AG08395 (cell line): Measurements from ENCODE around the gene CDH23.

Experiments
- DNase-seq: peaks from one replicate; pipeline ENCODE4 v3.0.0; 2012; ENCODE audit warnings: mixed read lengths, low spot score

CDH23 gene

DNA sequence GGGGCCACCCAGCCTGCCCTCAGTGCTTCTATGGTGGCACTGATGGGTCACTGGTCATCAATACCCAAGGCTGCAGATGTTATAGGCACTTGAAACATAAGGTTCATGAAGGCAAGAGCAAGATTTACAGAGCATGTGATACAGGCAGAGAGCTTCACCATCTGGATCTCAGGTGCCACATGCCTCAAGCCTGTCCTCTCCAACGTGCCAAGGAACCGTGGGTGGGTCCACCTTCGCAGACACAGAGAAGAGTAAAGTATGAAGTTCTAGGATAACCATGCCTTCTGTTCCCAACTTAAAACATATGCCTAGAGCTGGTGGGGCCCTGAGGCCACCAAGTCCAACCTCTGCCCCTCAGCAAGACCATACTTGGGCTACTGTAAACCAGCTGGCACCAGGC is 26.7 kb upstream of the CDH23 start:
- no peak for DNase-seq

DNA sequence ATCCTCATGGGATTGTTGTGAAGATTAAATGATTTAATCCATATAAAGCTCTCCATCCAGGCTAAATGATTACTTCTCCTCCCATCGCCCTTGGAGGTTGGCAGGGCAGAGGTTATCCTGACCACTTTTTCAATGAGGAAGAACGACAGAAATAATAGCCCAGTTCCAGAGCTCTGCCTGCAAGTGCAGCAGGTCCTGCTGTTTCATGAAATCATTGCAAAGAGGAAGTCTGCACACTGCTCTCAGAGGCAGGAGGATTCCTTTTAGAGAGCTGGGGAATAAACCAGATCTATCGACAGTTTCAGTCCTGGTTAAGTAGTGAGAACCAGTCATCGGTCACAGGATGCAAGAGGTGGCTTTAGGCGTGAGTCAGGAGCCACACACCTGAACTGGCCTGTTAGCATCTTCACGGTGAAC is 25.0 kb upstream of the CDH23 start:
- no peak for DNase-seq

DNA sequence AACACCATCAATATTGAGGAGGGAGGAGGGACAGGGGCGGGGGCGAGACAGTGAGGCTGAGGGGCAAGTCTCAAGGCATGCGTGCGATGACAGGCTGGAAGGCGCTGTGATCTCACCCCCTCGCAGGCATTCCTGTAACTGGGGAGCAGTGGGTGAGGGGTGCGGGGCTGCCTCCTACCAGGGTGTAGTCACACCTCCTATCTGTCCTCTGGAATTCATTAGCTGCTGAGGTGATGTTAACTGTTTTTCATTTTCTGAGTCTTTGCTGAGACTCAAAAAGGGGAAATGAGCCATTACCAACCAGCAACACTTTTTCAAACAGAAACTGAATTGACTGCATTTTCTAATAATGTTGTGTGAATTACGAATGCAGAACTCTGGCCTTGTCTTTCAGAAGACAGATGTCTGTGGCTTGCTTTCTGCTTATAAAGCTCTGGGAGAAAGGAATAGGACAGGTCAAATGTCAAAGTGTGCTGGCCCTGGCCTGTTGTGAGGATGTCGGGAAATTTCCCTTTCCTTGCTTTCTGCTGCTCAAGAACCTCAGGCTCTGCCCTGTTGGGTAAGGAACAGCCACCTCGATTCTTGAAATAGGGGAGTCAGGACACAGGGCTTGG is 23.7 kb upstream of the CDH23 start:
- no peak for DNase-seq

DNA sequence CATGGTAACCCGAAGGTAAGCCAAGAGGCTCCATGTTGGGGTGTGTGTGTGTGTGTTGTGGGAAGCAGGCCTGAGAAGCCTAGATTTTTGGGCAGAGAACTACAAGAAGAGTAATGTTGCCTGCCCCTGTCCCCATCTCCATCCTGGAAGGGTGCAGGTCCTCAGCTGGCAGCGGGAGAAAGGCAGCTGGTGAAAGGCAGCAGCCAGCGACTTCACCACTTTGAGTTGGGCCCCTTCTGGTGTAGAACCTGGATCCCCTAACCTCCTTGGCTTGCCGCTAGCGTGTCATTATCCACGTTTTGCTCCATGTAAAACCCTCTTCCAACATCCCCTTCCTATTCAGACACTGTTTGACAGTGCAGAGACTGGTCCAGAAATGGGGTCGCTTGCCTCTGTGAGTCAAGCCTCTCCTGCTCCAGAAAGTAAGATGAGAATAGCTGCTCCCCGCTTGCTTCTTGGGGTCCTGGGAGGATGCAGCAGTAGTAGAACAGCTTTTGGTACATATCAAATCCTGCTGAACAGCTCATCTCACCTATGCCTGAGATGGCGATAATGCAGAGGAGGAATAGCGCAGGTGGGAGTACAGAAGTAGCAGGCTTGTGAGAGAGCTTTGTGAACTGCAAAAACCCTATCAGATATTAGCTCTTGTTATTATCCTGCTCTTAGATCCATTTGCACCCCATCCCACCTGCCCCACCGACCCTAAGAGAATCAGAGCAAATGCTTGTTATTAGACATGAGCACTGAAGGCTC is 22.1 kb upstream of the CDH23 start:
- DNase-seq: no peak

DNA sequence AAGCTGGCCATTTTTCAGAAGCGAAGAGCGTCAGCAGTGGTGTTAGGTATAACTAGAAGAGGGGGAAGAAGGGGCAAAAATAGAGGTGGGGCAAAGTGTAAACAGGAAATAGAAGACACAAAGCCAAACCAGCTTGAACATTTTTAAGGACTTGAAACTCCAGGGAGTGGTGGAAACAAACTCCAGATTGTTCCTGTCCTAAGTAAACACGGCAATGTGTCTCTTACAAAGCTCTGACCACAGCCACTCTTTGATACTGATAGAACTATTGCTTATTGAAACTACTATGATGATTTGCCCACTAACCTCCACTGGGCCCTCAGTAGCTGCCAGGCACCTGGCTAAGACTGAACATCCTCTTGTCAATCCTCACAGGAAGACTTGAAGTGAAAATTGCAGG is 20.8 kb upstream of the CDH23 start:
- no peak for DNase-seq

DNA sequence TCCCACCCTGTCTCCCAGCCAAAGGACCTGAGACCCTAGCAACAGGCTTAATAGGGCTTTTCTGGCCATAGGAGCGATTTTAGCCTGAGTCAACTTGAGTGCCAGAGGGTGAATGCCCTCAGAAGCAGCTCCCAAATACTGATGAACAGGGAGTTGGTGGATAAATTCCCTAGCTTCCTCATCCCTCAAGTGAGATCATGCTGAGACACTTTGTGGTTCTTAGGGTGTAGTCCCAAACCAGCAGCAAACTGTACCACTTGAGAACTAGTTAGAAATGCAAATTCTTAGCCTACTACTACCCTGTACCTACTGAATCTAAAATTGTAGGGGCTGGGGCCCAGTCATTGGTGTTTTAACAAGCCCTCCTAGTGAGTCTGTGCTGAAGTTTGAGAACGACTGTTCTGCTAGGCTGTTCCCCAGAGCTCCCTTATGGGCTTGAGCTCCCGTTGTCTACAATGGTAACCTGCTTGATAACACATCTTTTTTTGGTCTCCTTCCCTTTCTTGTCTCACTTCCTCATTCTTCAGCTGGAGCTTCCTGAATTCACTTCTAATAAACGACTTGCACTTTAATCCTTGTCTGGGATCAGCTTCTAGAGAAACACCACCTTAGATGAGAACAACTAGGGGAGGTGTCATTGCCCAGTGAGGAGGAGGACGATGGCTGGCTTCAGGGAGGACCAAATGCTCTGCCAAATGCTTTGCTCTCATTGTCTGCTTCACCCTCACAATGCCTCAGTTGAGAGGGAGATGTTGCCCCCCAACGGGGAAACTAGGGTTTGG is 18.2 kb upstream of the CDH23 start:
- no peak for DNase-seq

DNA sequence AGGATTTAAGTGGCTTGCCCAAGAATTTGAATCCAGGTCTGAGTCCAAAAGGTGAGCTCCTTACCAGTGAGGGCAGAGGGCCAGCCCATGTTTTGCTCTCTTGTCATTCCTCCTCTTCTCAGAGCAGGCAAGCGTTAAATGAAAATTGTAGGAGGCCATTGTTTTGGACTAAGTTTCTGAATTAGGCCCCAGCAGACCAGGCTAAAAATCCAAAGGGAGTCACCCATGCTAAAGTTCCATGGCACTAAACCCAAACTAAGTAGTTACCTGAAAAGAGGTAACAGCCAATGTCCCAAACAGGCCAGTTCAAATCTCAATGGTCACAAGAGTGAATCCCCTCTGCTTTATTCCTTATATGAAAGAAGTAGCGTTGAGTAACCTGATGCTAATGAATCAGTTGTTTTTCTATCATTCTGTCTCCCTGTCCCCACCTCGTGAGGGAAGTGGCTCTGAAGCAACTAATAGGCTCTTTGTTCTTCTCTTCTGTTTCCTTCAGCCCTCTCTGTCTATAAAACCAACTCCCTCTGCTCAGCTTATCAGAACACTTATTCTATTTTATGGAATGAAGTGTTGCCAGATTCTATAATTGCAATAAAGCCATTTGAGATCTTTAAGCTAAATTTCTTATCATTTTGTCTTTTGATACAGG is 17.5 kb upstream of the CDH23 start:
- no peak for DNase-seq

DNA sequence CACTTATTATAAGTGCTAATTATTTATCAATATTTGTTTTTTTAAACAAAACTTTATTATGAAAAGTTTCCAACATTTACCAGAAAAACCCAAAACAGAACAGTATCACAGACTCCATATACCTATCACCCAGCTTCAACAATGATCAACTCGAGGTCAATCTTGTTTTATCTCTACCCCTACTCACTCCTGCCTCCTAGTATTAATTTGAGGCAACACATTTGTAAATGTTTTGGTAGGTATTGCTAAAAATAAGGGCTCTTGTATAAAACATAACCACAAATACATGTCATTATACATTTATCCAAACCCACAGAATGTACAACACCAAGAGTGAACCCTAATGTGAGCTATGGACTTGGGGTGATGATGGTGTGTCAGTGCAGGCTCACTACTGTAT is 15.9 kb upstream of the CDH23 start:
- DNase-seq: no peak

DNA sequence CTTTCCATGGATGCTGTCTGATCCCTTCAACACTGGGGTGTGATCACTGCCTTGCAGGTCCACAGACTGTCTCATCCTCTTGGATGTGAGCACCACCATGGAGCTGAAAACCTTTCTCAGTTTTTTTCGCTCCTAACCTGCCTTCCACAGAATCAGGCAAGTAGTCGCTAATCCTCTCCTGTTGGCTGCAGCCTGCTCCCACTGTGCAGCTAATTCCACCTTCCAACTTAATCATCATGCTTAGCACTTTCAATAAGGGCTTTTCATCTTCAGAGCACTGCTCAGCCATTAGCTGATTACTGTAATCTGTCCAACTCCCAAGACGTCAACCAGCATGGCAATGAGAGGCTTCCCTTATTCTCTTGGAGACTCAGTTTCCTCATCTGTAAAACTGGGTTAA is 15.1 kb upstream of the CDH23 start:
- no peak for DNase-seq

DNA sequence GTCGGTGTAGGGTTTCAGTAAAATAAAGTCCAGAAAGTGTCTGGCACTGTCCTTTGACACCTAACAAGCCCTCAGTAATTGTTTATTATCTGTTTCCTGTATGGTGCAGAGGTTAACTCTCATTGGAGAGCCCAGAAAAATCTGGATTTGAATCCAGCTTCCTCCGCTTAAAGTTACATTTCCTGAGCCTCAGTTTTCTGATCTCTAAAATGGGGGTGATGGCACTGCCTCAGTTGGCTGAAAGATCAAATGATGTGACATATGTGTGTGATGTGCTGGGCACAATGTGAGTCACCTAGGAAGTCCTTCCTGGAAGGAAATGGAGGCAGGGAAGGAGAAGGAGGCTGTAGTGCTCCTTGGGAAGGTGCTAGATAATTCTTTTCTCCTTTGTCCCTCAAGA is 14.7 kb upstream of the CDH23 start:
- DNase-seq: no peak

DNA sequence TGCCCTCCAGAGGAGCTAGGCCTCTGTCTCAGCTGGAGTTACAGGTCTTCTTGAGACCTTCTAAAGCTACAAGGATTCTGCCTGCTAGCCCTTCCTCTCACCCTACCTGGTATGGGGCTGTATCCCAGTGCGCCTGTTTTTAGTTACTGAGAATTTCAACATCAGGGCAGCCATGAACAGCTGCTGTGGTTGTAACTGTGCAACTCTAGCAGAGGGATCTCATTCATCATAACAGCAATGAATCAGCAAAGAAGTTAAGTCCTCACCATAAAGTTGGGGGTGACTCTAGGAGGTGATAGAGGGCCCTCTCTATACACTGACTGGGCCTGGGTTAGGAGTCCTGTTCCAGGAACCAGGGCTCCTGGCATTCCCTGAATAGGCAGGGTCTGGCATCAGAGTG is 14.0 kb upstream of the CDH23 start:
- no peak for DNase-seq

DNA sequence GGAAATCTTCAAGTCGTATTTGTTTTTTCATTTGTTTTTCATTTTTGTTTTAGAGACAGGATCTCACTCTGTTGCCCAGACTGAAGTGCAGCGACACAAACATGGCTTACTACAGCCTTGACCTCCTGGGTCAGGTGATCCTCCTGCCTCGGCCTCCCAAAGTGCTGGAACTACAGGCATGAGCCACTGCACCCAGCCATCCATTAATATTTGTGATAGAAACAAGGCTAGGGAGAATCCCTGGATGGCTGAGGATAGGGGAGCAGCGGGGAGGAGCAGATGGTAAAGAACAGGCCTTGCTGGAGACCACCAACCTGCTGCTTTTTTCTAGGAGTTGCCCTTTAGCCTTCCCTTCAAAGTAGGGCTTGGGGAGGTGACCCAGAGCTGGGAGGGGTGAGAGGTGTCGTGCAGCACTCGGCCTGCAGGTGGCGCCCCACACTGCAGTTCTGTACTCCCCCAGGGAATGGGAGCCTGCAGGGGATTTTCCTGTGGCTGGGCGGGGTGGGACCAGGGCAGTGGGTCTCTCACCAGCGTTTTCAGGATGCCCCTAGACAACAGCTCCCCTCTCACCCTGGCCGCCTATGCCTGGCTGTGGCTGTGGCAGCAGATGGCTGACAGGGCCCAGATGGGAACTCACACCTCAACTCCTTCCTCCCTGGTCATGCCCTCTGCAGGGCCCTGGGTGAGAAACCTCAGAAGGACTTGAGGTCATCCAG is 12.6 kb upstream of the CDH23 start:
- peak; percentile 77 for DNase-seq

DNA sequence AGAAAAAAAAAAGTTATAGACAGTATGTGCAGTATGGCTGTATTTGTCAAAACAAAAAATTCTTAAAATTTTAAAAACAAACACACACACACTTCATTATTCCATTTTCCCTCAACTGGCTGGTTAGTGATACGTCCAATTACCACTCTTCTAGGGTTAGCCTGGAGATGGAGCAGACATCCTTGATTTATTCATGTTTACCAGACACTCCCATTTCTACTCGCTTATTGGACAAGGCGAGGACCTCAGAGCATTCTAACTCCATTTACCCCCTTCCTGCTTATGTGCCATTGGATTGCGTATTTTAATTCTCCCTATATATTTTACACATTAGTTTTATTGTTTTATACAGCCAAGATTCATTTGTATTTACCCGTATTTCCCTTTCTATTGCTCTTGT is 8.5 kb upstream of the CDH23 start:
- DNase-seq: no peak

DNA sequence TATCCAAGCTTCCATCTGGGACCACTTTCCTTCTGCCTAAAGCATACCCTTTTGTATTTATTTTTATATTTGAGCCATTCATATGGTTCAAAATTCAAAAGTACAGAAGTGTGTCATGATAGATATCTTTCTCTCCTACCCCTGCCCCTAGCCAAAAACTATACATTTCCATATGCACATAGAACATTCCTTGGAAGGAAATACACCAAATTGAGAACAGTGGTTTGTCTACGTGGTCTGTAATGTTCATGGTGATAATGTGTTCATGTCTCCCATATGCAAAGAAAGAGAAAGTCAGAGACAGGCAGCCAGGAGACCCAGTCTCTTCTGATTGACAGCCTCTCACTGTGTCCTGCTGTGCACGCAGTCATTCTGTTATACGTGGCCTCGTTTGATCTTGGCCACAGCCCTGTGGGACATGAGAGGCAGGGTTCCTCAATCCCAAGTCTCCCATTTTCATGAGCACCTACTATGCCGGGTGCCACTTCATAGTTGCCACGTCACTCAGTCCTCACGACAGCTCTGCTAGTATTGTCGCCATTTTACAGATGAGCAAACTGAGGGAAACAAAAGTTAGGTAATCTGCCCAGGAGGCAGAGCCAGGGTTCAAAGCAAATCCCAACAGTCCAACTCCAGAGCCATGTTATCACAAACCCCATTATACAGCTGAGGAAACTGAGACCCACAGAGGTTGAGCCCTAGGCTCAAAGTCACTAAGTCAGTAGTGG is 8.0 kb upstream of the CDH23 start:
- DNase-seq: no peak

DNA sequence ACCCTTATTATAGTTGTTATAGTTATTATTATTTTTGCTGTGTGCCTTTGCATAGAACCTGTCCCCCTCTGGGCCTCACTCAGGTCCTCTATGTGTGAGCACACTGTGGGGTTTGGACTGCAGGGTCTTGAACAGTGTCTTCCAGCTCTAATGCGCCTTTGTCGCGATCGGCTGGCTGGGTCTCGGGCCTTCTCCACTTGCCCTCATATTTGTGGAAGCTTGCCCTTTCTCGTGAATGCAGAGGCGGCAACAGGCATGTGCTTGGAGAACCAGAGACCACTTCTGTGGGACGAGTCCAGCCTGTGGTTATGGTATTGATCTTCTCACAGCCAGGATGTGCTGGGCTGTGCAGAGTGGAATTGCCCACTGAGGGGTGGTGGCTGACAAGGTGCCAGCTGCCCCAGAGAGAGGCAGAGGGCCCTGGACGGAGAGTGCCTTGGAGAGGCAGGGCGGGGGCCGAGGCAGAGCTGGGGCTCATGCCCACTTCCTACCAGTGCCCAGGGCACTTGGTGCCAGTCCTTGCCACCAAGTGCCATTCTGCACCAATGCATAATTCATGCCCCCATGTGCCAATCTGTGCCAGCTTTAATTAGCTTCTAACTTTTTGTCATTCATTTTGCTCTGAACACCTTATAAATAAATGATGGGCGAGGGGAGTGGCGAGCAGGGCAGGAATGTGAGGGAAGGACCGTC is 6.8 kb upstream of the CDH23 start:
- DNase-seq: no peak

DNA sequence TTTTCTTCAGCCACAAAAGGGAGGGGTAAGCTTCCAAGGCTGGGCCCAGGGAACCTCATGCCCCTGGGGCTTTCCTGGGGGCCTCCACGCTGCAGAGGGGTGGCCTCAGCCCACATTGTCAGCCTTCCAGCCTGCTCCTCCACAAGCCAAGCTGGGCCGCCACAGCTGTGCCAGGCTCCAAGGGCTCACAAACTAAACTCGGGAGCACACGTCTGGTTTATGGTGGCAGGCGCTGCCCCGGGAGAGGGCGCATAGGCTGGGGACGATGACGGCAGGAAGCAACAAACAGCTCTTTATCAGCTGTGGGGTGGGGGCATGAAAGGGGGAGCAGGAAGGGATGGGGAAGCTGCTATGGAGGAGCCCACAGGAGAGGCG is 6.3 kb upstream of the CDH23 start:
- no peak for DNase-seq

DNA sequence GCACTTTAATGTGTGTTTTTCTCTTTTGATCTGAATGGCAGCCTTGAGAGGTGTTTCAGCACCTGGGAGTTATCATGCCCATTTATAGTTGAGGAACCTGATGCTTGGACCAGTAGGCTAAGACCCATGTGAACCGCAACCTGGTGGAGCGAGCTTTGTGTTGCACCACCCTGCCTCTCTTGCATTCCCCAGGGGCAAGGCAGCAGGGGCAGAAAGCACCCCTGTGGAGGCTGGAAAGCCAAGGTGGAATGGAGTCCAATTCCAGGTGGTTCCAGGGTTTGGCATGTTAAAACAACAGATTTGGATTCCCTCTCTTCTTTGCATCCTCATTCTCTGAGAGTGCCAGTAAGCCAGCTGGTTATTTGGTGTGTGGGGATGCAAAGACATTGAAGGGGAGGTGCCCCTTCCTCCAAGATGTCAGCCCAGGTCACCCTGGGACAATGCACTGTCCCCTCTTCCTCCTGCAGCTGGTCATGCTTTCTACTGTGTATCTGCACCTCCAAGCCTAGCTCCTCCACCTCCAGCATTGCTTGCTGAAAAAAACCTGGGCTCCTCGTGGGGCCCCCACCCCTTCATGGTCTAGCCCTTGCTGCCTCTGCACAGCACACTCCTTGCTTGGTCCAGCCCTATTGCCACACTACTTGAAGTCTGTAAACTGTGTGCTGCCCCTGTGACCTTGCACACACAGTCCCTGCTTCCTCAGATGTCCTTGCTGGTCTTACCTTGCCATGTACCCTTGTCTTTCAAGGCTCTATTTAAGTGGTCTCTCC is 5.6 kb upstream of the CDH23 start:
- DNase-seq: no peak

DNA sequence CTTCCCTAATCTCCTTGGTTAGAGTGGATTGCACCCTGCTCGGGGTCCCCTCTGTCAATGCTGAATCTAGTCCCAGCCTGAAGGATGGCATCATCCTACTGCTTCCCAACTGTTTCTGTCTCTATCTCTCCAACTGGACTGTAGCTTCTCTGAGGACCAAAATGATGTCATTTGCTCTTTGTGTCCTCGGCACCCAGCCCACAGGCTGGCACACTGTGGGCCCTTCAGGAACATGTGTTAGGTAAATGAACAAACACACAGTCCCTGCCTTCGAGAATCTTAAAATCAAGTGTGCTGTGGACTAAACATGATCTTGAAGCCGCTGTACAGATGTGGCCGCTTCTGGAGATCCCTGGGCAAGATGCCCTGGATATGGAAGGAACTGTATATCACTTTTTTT is 5.0 kb upstream of the CDH23 start:
- no peak for DNase-seq

DNA sequence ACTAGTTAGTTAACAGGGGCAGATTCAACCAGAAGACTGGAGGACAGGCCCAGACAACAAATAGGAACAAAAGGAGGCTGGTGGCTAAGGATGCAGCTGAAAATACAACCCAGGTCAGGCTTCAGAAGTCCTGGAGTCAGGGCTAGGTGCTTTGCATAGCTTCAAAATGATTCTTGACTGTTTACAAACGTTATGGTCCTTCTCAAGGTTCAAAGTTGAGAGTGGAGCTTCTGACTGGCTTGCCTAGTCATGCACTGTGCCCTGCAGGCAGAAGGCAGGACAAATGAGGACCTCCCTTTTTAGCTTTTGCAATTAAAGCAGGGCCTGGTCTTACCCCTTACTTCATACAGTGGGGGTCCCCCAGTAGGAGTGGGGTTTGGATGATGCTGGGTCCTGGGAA is 4.4 kb upstream of the CDH23 start:
- no peak for DNase-seq
